ENCODE results near the gene POLR2E.

The POLR2E gene

DNA sequence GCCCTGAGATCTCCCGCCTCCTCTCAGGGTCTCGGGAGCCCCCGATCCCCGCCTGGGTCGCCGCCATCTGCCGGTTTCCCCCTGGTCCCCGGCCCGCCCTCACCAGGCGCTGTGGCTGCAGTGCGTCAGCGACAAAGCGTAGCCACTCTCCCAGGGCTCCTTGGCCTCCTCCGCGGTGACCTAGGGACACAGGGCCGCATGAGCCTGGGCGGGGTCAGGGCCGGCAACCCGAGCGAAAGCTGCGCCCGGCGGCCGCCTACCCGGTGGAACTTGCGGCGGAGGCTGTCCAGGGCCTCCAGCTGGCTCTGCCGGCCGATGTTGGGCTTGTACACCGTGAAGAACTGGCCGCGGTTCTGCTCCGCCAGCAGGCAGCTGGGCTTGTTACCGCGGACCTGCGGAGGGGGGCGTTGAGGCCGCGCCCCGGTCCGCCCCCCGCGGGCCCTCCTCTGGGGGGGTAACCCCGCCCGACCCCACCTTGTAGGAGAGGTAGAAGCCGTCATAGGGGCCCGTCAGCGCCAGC is 13.9 kb upstream of the POLR2E start:
- no peak for DNase-seq (ENCODE audit: low spot score)
- TF ChIP-seq, protein P1, sequence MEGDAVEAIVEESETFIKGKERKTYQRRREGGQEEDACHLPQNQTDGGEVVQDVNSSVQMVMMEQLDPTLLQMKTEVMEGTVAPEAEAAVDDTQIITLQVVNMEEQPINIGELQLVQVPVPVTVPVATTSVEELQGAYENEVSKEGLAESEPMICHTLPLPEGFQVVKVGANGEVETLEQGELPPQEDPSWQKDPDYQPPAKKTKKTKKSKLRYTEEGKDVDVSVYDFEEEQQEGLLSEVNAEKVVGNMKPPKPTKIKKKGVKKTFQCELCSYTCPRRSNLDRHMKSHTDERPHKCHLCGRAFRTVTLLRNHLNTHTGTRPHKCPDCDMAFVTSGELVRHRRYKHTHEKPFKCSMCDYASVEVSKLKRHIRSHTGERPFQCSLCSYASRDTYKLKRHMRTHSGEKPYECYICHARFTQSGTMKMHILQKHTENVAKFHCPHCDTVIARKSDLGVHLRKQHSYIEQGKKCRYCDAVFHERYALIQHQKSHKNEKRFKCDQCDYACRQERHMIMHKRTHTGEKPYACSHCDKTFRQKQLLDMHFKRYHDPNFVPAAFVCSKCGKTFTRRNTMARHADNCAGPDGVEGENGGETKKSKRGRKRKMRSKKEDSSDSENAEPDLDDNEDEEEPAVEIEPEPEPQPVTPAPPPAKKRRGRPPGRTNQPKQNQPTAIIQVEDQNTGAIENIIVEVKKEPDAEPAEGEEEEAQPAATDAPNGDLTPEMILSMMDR (IDR thresholded peaks at IDR 0.05; ENCODE audit: extremely low read depth, missing control alignments): no peak

DNA sequence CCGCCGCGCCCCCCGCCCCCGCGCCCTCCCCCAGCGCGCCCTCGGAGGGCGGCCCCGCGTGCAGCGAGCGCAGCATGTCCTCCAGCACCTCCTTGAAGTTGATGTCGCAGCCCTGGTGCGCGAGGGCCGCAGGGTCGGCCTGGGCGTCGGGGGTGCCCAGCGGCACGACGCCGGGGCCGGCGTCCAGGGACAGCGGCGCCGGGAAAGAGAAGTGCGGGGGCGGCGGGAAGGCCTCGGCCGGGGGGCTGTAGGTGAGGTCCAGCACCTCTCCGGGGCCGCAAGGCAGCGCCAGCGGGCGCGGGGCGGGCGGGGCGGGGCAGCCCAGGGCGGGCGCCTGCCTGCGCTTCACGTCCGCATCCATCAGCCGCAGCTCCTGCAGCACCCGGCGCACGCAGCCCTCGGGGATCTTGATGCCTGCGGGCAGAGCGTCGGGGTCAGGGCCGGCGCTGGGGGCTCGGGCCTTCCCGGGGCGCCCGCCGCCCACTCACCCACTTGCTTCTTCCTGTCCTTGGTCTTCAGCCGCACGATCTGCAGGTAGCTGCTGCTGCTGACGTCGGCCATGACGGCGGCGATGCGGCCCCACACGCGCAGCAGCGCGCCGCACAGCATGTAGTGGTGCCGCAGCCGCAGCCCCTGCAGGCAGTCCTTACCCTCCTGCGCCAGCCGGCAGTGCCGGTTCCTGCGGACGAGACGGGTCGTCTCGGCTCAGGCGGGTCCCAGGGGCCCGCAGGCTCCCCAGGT is 13.3 kb upstream of the POLR2E start:
- TF ChIP-seq, protein P1 (IDR thresholded peaks at IDR 0.05; ENCODE audit: extremely low read depth, missing control alignments): no peak
- no peak for DNase-seq (ENCODE audit: low spot score)

DNA sequence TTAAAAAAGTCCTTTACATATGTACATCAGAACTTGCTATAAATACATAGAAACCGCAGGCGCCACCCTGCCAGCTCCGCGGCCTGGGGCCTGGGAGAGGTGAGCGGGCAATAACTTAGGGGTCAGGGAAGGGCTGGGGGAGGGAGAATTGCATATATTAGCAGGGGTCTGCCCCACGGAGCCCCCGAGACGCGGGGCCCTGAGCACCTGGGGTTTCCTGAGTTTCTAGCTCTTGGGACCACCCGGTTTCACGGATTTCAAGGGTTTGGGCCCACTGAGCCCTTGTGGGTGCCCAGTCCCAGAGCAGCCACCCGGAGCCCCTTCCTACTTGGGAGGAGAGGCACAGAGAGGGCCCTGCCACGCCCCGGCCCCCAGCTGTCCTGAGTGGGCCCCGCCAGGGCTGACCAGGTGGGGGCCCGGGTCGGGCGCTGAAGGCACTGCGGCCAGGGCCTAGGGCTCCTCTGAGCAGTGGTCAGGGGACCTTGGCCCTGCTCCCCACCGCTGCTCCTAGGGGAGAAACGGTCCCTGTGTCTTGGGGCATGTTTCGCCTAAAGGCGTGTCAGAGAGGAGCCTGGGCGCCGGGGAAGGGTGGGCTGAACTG is 12.6 kb upstream of the POLR2E start:
- TF ChIP-seq, protein P1 (IDR thresholded peaks at IDR 0.05; ENCODE audit: extremely low read depth, missing control alignments): no peak
- DNase-seq (ENCODE audit: low spot score): no peak

DNA sequence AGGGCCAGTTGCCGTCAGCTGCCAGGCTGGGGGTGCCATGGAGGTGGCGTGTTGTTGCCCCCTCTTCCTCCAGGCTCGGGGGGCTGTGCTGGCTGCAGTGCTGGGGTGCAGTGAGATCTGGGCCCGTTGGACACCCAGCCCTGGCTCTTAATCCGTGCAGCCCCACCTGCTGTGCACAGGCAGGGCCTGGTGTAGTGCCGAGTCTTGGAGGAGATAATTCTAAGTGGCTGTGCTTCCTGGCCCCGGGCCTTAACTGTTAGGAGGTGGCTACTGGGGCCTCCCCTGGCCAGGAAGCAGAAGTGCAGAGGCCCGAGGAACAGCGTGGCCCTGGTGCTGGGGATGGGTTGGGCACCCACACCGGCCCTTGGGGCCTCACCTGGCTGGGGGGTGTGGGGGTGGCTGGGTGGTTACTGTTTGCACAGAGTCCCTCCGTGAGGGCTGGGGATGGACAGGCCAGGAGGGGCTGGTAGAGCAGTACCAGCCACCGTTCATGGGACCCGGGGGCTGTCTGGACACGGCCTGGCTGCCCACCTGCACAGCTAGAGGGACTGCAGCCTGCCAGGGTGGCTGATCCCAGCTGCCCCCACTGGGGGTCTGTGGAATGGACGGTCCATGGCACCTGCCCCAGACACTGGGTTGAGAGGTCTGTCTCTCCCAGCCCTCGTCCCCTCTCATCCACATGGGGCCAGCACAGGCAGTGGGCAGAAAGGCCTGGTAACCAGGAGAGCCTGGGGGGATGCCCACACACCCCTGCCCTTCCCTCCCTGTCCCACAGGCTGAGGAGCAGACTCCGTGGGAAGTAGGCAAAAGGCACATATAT is 11.9 kb upstream of the POLR2E start:
- DNase-seq (ENCODE audit: low spot score): no peak
- TF ChIP-seq, protein P1 (IDR thresholded peaks at IDR 0.05; ENCODE audit: extremely low read depth, missing control alignments): peak; percentile 3

DNA sequence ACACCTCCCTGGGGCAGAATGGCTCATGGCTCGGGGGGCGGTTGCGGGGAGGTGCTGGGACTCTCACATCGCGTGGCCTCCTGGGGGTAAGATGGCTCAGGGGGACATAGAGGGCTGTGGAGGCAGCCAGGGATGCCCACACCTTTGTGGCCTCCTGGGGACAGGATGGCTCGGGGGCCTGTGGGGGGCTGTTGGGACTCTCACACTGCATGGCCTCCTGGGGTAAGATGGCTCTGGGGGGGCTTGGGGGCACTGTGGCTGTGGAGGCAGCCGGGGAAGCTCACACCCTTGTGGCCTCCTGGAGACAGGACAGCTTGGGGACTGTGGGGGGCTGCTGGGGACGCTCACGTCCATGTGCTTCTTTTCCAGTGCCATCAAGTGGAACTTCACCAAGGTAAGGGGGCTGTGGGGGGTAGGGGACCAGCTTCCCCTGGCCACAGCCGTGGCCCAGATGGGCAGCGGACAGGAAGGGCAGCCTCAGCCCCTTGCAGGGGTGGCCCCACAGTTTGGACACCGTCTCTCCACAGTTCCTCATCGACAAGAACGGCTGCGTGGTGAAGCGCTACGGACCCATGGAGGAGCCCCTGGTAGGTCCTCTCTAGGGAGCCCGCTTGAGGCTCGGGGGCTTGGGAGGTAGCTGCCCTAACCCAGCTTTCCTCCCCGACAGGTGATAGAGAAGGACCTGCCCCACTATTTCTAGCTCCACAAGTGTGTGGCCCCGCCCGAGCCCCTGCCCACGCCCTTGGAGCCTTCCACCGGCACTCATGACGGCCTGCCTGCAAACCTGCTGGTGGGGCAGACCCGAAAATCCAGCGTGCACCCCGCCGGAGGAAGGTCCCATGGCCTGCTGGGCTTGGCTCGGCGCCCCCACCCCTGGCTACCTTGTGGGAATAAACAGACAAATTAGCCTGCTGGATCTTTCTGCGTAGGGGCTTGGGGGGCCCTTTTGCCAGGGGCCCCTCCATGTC is 11.0 kb upstream of the POLR2E start:
- TF ChIP-seq, protein P1 (IDR thresholded peaks at IDR 0.05; ENCODE audit: extremely low read depth, missing control alignments): no peak

DNA sequence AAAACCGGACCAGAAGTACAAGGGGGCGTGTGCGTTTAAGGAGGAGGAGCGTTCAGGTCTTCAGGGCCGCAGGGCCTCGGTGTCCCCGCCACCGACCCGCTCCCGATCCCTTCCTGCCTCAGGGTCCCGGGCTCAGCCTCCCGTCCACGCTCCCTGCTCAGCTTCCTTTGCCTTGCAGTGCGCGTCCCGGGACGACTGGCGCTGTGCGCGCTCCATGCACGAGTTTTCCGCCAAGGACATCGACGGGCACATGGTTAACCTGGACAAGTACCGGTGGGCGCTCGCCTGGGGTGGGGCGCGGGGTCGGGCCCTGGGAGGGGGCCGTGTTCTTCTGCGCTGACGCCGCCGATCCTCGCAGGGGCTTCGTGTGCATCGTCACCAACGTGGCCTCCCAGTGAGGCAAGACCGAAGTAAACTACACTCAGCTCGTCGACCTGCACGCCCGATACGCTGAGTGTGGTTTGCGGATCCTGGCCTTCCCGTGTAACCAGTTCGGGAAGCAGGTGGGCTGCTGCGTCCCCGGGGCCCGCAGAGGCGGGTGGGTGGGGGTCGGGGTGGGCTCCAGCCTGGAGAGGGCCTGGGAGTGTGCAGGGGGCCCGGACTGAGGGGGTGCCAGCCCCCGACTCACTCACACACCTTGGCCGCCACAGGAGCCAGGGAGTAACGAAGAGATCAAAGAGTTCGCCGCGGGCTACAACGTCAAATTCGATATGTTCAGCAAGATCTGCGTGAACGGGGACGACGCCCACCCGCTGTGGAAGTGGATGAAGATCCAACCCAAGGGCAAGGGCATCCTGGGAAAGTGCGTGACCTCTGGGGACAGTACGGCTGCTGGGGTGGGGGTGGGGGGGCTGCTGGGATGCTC is 10.1 kb upstream of the POLR2E start:
- TF ChIP-seq, protein P1 (IDR thresholded peaks at IDR 0.05; ENCODE audit: extremely low read depth, missing control alignments): no peak
- DNase-seq (ENCODE audit: low spot score): peak; percentile 77

More for the DNA sequence above, 11.0 kb upstream of the POLR2E start:
- no peak for DNase-seq (ENCODE audit: low spot score)

Data from GM20000 (cell line).